CD4-positive, CD25-positive, alpha-beta regulatory T cell (primary cell): ENCODE measurements around the gene LITAFD. TPM values are rescaled to one million over a fixed set of nuclear protein-coding genes. Genes with fewer than 3 reads are reported as not detected.

ENCODE experiments used
- ATAC-seq, 2 donors: fragments of 150-1000 bp; cut with Tn5 transposase; one replicate each; pipeline ENCODE4 v1.10.0; 2021; ENCODE audit warnings: low read depth in 2 of 2, moderate number of reproducible peaks in 2 of 2, moderate library complexity in 1 of 2
- DNase-seq, 3 donors: peaks; one replicate each; pipeline versions ENCODE4 v3.0.0 to v3.0.0-alpha.2; 2012 to 2022; ENCODE audit warnings: mixed read lengths in 1 of 3
- H3K27ac ChIP-seq: one replicate; pipeline ENCODE4 v1.7.0; 2013; ENCODE audit warnings: mild to moderate bottlenecking, low read length; ENCODE audit not compliant: insufficient read depth, poor library complexity, severe bottlenecking
- H3K27me3 ChIP-seq: one replicate; pipeline ENCODE4 v1.7.0; 2013; ENCODE audit warnings: low read length; ENCODE audit not compliant: control insufficient read depth, insufficient read depth
- H3K36me3 ChIP-seq: one replicate; pipeline ENCODE4 v1.7.0; 2013; ENCODE audit warnings: mild to moderate bottlenecking, low read length, moderate library complexity; ENCODE audit not compliant: control insufficient read depth, insufficient read depth
- H3K4me1 ChIP-seq: 2 replicates; pipeline ENCODE4 v1.7.0; 2013; ENCODE audit warnings: mild to moderate bottlenecking, low read length; ENCODE audit not compliant: insufficient read depth, control insufficient read depth, poor library complexity, severe bottlenecking
- H3K4me3 ChIP-seq: one replicate; pipeline ENCODE4 v1.7.0; 2013; ENCODE audit warnings: low read depth, mild to moderate bottlenecking, low read length, moderate library complexity
- H3K9me3 ChIP-seq, 2 experiments: 1 replicate in 1 of 2; 2 replicates in 1 of 2; pipeline ENCODE4 v1.7.0; 2013; ENCODE audit warnings: low read length in 2 of 2, mild to moderate bottlenecking in 1 of 2, moderate library complexity in 1 of 2; ENCODE audit not compliant: control insufficient read depth in 2 of 2
- H3K27ac Mint-ChIP-seq, 3 donors: one replicate each; pipeline ENCODE4 v1.8.0; 2020 to 2022; ENCODE audit warnings: mild to moderate bottlenecking in 3 of 3, mixed read lengths in 3 of 3, moderate library complexity in 2 of 3
- H3K27me3 Mint-ChIP-seq: one replicate; pipeline ENCODE4 v1.8.0; 2022; ENCODE audit warnings: mild to moderate bottlenecking, mixed read lengths
- H3K36me3 Mint-ChIP-seq: one replicate; pipeline ENCODE4 v1.8.0; 2020; ENCODE audit warnings: mixed read lengths
- H3K4me1 Mint-ChIP-seq, 4 donors: one replicate each; pipeline ENCODE4 v1.8.0; 2020 to 2022; ENCODE audit warnings: mixed read lengths in 4 of 4, mild to moderate bottlenecking in 1 of 4
- H3K4me3 Mint-ChIP-seq, 4 donors: one replicate each; pipeline ENCODE4 v1.8.0; 2020 to 2022; ENCODE audit warnings: mild to moderate bottlenecking in 4 of 4, mixed read lengths in 4 of 4, moderate library complexity in 3 of 4
- H3K9me3 Mint-ChIP-seq, 7 donors: one replicate each; pipeline ENCODE4 v1.8.0; 2020 to 2022; ENCODE audit warnings: mixed read lengths in 7 of 7, mild to moderate bottlenecking in 3 of 7, moderate library complexity in 2 of 7
- polyA plus RNA-seq, 4 donors: library from polyadenylated mRNA; unstranded; fragments of 300-500 nt; fragmentation: Illumina TruSeq; gene quantifications; one replicate each; pipeline ENCODE4 v1.2.3, GENCODE V29; 2021
- total RNA-seq: library from RNA; stranded (reverse); gene quantifications from one replicate; pipeline ENCODE4 v1.2.3, GENCODE V29; 2022

LITAFD gene
- total and polyA plus RNA-seq, 5 donors from 2014 or later: not detected

DNA sequence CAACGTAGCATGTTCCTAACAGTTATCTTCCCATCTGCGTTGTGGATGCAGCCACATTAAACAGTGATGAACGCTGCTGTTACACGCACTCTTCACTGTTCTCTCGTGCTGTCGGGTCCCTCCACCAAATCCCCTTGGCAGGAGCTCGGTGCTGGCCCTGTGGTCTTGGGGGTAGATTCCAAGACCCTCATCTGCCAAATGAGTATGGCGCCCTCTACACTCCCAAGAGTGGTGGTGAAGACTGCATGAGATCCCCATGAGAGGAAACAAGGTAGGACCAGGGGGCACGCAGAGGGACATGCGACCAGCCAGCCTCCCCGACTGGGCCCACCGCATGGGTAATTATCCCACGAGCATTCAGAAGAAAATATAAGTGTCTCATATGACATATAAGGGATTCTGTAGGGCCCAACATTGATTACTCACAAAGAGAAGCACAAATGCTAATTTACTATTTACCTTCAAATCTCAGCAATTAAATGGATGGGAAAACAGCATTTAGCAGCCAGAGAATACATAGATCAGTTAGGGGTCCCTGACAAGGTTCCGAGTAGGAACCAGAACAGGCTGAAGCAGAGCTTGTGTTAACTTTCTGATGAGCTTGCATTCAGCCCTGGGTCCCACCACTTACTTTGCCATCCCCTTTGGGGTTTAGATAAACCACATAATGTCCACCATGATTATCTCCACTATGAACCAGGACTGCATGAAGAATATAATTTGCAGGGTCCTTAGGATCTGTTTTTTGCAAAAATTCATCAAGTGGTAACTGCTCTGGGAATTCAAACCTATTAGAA lies 23.8 kb downstream of the LITAFD start:
- Mint-ChIP-seq H3K36me3 (peaks cover 59% of the 10 kb centered on the region), H3K4me3 (no peak overlapping the region), H3K27ac (peak overlapping the region in 2 of 3 donors; percentile 1 to 20), H3K9me3 (no peaks in the 10 kb centered on the region), H3K27me3 (no peaks in the 10 kb centered on the region), H3K4me1 (peaks cover 4 to 10% (median 9%) of the 10 kb centered on the region in 4 donors)
- no peaks in the 10 kb centered on the region for H3K4me1 ChIP-seq
- H3K9me3 ChIP-seq: no peaks in the 10 kb centered on the region
- peaks cover 95% of the 10 kb centered on the region for H3K36me3 ChIP-seq
- no peak overlapping the region for H3K4me3 ChIP-seq
- no peak overlapping the region for H3K27ac ChIP-seq
- ATAC-seq: no peak
- DNase-seq: no peak
- H3K27me3 ChIP-seq: no peaks in the 10 kb centered on the region

DNA sequence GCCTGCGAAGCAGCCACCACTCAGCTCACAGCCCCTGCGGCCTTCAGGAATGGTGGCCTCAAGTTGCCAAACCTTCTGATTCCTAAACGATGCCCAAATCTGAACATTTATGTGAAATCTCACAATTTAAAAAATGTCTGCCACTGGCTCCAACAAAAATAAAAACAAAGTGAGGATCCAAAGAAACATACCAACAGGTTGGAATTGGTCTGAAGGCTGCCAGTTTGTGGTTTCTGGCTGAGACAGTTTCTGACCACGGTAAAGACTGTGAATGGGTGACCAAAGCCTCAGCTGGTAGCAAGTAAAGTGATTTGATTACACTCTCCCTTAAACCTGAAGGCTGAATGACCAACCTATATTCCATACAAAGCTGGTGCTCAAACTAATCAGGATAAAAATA lies 24.9 kb downstream of the LITAFD start:
- no peak for ATAC-seq
- H3K9me3 ChIP-seq: no peaks in the 10 kb centered on the region
- Mint-ChIP-seq H3K9me3 (no peaks in the 10 kb centered on the region), H3K36me3 (peaks cover 57% of the 10 kb centered on the region), H3K4me3 (no peak overlapping the region), H3K27me3 (no peaks in the 10 kb centered on the region), H3K4me1 (peaks cover 4 to 16% (median 11%) of the 10 kb centered on the region in 4 donors), H3K27ac (no peak overlapping the region)
- no peak overlapping the region for H3K4me3 ChIP-seq
- DNase-seq: no peak
- H3K27me3 ChIP-seq: no peaks in the 10 kb centered on the region
- no peak overlapping the region for H3K27ac ChIP-seq
- peaks cover 95% of the 10 kb centered on the region for H3K36me3 ChIP-seq
- no peaks in the 10 kb centered on the region for H3K4me1 ChIP-seq

GRCh38 chr16:8908810-8909468 lies 26.8 kb downstream of the LITAFD start:
- Mint-ChIP-seq H3K36me3 (peaks cover 56% of the 10 kb centered on the region), H3K4me1 (peaks cover 4 to 16% (median 11%) of the 10 kb centered on the region in 4 donors)
- H3K36me3 ChIP-seq: peaks cover 94% of the 10 kb centered on the region

GRCh38 chr16:8910811-8911210 lies 28.7 kb downstream of the LITAFD start:
- Mint-ChIP-seq H3K27me3 (no peaks in the 10 kb centered on the region), H3K9me3 (no peaks in the 10 kb centered on the region), H3K4me3 (no peak overlapping the region), H3K4me1 (peaks cover 4 to 19% (median 13%) of the 10 kb centered on the region in 4 donors), H3K27ac (peak overlapping the region in 2 of 3 donors; percentile 29 to 52), H3K36me3 (peaks cover 57% of the 10 kb centered on the region)
- H3K27me3 ChIP-seq: no peaks in the 10 kb centered on the region
- H3K4me1 ChIP-seq: no peaks in the 10 kb centered on the region
- no peaks in the 10 kb centered on the region for H3K9me3 ChIP-seq
- H3K27ac ChIP-seq: no peak overlapping the region
- DNase-seq: no peak
- H3K36me3 ChIP-seq: peaks cover 97% of the 10 kb centered on the region
- H3K4me3 ChIP-seq: no peak overlapping the region
- ATAC-seq: no peak

More at GRCh38 chr16:8908810-8909468, 26.8 kb downstream of the LITAFD start:
- H3K27me3 ChIP-seq: no peaks in the 10 kb centered on the region
- H3K4me1 ChIP-seq: no peaks in the 10 kb centered on the region
- peak in 1 of 2 donors; percentile 19 for ATAC-seq
- H3K27ac ChIP-seq: no peak overlapping the region
- Mint-ChIP-seq H3K4me3 (no peak overlapping the region), H3K27ac (peak overlapping the region; percentile 3 to 76 (median 71)), H3K27me3 (no peaks in the 10 kb centered on the region), H3K9me3 (no peaks in the 10 kb centered on the region)
- DNase-seq: peak in 1 of 3 donors; percentile 63
- no peaks in the 10 kb centered on the region for H3K9me3 ChIP-seq
- no peak overlapping the region for H3K4me3 ChIP-seq

DNA sequence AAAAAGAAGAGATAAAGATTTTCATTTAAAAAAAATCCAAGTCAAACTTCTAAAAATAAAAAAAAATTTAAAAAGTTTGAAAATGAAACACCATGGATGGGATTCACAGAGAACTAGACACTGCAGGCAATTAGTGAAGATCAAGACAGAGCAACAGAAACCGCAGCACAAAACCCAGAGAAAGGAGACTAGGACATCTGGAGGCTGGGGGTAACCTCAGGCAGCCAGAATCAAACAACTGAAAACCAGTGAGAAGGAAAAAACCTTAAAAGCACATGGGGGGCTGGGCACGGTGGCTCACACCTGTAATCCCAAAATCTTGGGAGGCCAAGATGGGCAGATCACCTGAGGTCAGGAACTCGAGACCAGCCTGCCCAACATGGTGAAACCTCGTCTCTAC lies 30.6 kb downstream of the LITAFD start:
- ATAC-seq (no peak), DNase-seq (no peak)
- H3K9me3 ChIP-seq: no peaks in the 10 kb centered on the region
- no peak overlapping the region for H3K27ac ChIP-seq
- Mint-ChIP-seq H3K27me3 (no peaks in the 10 kb centered on the region), H3K36me3 (peaks cover 60% of the 10 kb centered on the region), H3K4me3 (no peak overlapping the region), H3K9me3 (peaks cover 0 to 2% (median 0%) of the 10 kb centered on the region in 7 donors), H3K4me1 (peaks cover 7 to 26% (median 19%) of the 10 kb centered on the region in 4 donors), H3K27ac (peak overlapping the region in 2 of 3 donors; percentile 78 to 90)
- no peak overlapping the region for H3K4me3 ChIP-seq
- no peaks in the 10 kb centered on the region for H3K27me3 ChIP-seq
- H3K4me1 ChIP-seq: no peaks in the 10 kb centered on the region
- H3K36me3 ChIP-seq: peaks cover 95% of the 10 kb centered on the region

DNA sequence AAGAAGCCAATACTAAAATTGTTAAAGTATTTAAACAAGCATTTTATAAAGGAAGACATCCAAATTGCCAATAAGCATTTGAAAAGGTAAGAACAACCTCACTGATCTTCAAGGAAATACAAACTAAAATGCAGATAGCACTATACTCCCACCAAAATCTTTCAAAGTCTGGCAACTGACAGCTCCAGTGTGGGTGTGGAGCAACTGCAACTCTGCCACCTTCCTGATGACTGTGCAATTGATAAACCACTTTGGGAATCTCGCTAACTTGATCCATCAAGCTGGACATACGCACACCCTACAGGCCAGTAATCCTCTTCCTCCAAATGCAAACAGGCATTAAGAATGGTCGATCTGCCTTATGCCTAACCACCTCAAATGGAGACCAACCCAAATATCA lies 31.9 kb downstream of the LITAFD start:
- Mint-ChIP-seq H3K27ac (peak overlapping the region in 1 of 3 donors; percentile 67), H3K4me1 (peaks cover 6 to 26% (median 19%) of the 10 kb centered on the region in 4 donors), H3K4me3 (no peak overlapping the region)

GRCh38 chr16:8915722-8916301 lies 33.7 kb downstream of the LITAFD start:
- no peaks in the 10 kb centered on the region for H3K27me3 ChIP-seq
- ATAC-seq (no peak), DNase-seq (no peak)
- Mint-ChIP-seq H3K27ac (no peak overlapping the region), H3K4me1 (peaks cover 3 to 34% (median 22%) of the 10 kb centered on the region in 4 donors), H3K36me3 (peaks cover 73% of the 10 kb centered on the region), H3K9me3 (peaks cover 0 to 2% (median 0%) of the 10 kb centered on the region in 7 donors), H3K27me3 (no peaks in the 10 kb centered on the region), H3K4me3 (no peak overlapping the region)
- H3K4me1 ChIP-seq: no peaks in the 10 kb centered on the region
- H3K9me3 ChIP-seq: no peaks in the 10 kb centered on the region
- no peak overlapping the region for H3K27ac ChIP-seq
- H3K4me3 ChIP-seq: no peak overlapping the region
- H3K36me3 ChIP-seq: peaks cover 94% of the 10 kb centered on the region

More for the DNA sequence above, 31.9 kb downstream of the LITAFD start:
- H3K4me3 ChIP-seq: no peak overlapping the region
- H3K36me3 Mint-ChIP-seq: peaks cover 68% of the 10 kb centered on the region
- H3K27me3 ChIP-seq: no peaks in the 10 kb centered on the region
- no peak for ATAC-seq
- peaks cover 0 to 2% (median 0%) of the 10 kb centered on the region in 7 donors for H3K9me3 Mint-ChIP-seq
- peaks cover 94% of the 10 kb centered on the region for H3K36me3 ChIP-seq
- no peak overlapping the region for H3K27ac ChIP-seq
- DNase-seq: no peak
- no peaks in the 10 kb centered on the region for H3K4me1 ChIP-seq
- H3K9me3 ChIP-seq: no peaks in the 10 kb centered on the region
- no peaks in the 10 kb centered on the region for H3K27me3 Mint-ChIP-seq
